ENCODE data around the gene REM2.

- TF ChIP-seq CTCF (optimal IDR thresholded peaks at IDR 0.05 in 1 of 3, IDR thresholded peaks at IDR 0.05 in 1 of 3, conservative IDR thresholded peaks at IDR 0.05 in 1 of 3; ENCODE audit: extremely low read depth in 1 of 3, insufficient read depth in 2 of 3, low read length in 3 of 3) (no peak), EZH2 (IDR thresholded peaks at IDR 0.05; ENCODE audit: low read length) (no peak)
Measured at GRCh38 chr14:22849212-22849819, 33.7 kb upstream of the REM2 start.
